Liver (tissue), 9 donors: ENCODE measurements around the gene NR2C1. TPM values are rescaled to one million over a fixed set of nuclear protein-coding genes. Genes with fewer than 3 reads are reported as not detected.

Experiments used
- DNase-seq: peaks from one replicate; pipeline ENCODE4 v3.0.0-alpha.2; 2017; ENCODE audit warnings: low spot score
- H3K27ac ChIP-seq, 2 donors: one replicate each; pipeline ENCODE4 v1.7.0; 2013; ENCODE audit warnings: inconsistent platforms in 2 of 2, low read length in 2 of 2, control low read depth in 1 of 2, low read depth in 1 of 2, mild to moderate bottlenecking in 1 of 2
- H3K27me3 ChIP-seq, 4 donors: one replicate each; pipeline versions ENCODE4 v1.6.1 to v1.7.0; 2013; ENCODE audit warnings: low read length in 3 of 4, inconsistent platforms in 1 of 4, mild to moderate bottlenecking in 1 of 4, moderate library complexity in 1 of 4; ENCODE audit not compliant: control insufficient read depth in 4 of 4, insufficient read depth in 4 of 4
- H3K36me3 ChIP-seq, 4 donors: one replicate each; pipeline versions ENCODE4 v1.6.1 to v1.7.0; 2013; ENCODE audit warnings: low read length in 3 of 4, mild to moderate bottlenecking in 3 of 4, low read depth in 1 of 4, moderate library complexity in 1 of 4; ENCODE audit not compliant: control insufficient read depth in 4 of 4, insufficient read depth in 3 of 4
- H3K4me1 ChIP-seq, 4 donors: one replicate each; pipeline versions ENCODE4 v1.6.1 to v1.7.0; 2013; ENCODE audit warnings: low read length in 3 of 4, mild to moderate bottlenecking in 3 of 4, moderate library complexity in 1 of 4; ENCODE audit not compliant: control insufficient read depth in 4 of 4, insufficient read depth in 4 of 4
- H3K4me3 ChIP-seq, 3 donors: one replicate each; pipeline versions ENCODE4 v1.6.1 to v1.7.0; 2013; ENCODE audit warnings: low read length in 3 of 3, control low read depth in 1 of 3, low read depth in 1 of 3, mild to moderate bottlenecking in 1 of 3
- H3K9ac ChIP-seq, 2 donors: one replicate each; pipeline ENCODE4 v1.7.0; 2013; ENCODE audit warnings: low read length in 2 of 2, mild to moderate bottlenecking in 2 of 2, moderate library complexity in 2 of 2, control low read depth in 1 of 2, low read depth in 1 of 2
- H3K9me3 ChIP-seq, 4 donors: one replicate each; pipeline versions ENCODE4 v1.6.1 to v1.7.0; 2013; ENCODE audit warnings: low read length in 3 of 4; ENCODE audit not compliant: control insufficient read depth in 4 of 4
- EGR1 ChIP-seq, 2 donors: IDR thresholded peaks; 2 replicates each; pipeline ENCODE4 v1.6.1; 2016 to 2018; ENCODE audit warnings: antibody characterized with exemption in 2 of 2, low read depth in 2 of 2
- FOXA1 ChIP-seq: IDR thresholded peaks from 2 replicates; pipeline ENCODE4 v1.6.1; 2016; ENCODE audit warnings: antibody characterized with exemption
- FOXA2 ChIP-seq: IDR thresholded peaks from 2 replicates; pipeline ENCODE4 v1.6.1; 2016; ENCODE audit warnings: antibody characterized with exemption
- GABPA ChIP-seq, 2 donors: IDR thresholded peaks in 1 of 2; conservative IDR thresholded peaks in 1 of 2; 2 replicates each; pipeline ENCODE4 v1.6.1; 2016; ENCODE audit warnings: antibody characterized with exemption in 2 of 2, mild to moderate bottlenecking in 1 of 2, moderate library complexity in 1 of 2
- HNF4A ChIP-seq, 2 donors: conservative IDR thresholded peaks; 2 replicates each; pipeline ENCODE4 v1.6.1; 2016; ENCODE audit warnings: antibody characterized with exemption in 2 of 2, mild to moderate bottlenecking in 2 of 2
- HNF4G ChIP-seq: IDR thresholded peaks from 2 replicates; pipeline ENCODE4 v1.6.1; 2016; ENCODE audit warnings: antibody characterized with exemption
- JUND ChIP-seq, 2 donors: IDR thresholded peaks; 2 replicates each; pipeline ENCODE4 v1.6.1; 2016; ENCODE audit warnings: antibody characterized with exemption in 2 of 2
- NR2F2 ChIP-seq: IDR thresholded peaks from 2 replicates; pipeline ENCODE4 v1.6.1; 2016; ENCODE audit warnings: antibody characterized with exemption
- RAD21 ChIP-seq, 2 donors: IDR thresholded peaks; 2 replicates each; pipeline ENCODE4 v1.6.1; 2016; ENCODE audit warnings: antibody characterized with exemption in 2 of 2, mild to moderate bottlenecking in 2 of 2
- RXRA ChIP-seq, 2 donors: IDR thresholded peaks; 2 replicates each; pipeline ENCODE4 v1.6.1; 2017 to 2018; ENCODE audit warnings: antibody characterized with exemption in 2 of 2, mild to moderate bottlenecking in 1 of 2
- SP1 ChIP-seq: IDR thresholded peaks from 2 replicates; pipeline ENCODE4 v1.6.1; 2018; ENCODE audit warnings: antibody characterized with exemption, mild to moderate bottlenecking
- TAF1 ChIP-seq: conservative IDR thresholded peaks from 2 replicates; pipeline ENCODE4 v1.6.1; 2016; ENCODE audit warnings: antibody characterized with exemption, mild to moderate bottlenecking
- YY1 ChIP-seq: IDR thresholded peaks from 2 replicates; pipeline ENCODE4 v1.6.1; 2016; ENCODE audit warnings: antibody characterized with exemption, mild to moderate bottlenecking
- WGBS: extraction: QIAGEN DNeasy Blood & Tissue Kit; methylation state at CpG from one replicate; pipeline ENCODE4 v1.1.7; 2013; 5-methylcytosine and 5-hydroxymethylcytosine counted together
- polyA plus RNA-seq, 2 donors: library from polyadenylated mRNA; stranded (reverse) in 1 of 2; unstranded in 1 of 2; fragments of 200-250 nt in 1 of 2; fragments of >200 nt in 1 of 2; fragmentation: Nextera tagmentation in 1 of 2; extraction: Ambion mirVana in 1 of 2; gene quantifications; one replicate each; pipeline versions ENCODE4 v1.2.1 to v1.2.3, GENCODE V29; 2013 to 2015
- total RNA-seq, 2 donors: library from RNA; depleted of rRNA; stranded (reverse); fragments of >200 nt; gene quantifications; one replicate each; pipeline ENCODE4 v1.2.3, GENCODE V29; 2014
- TF ChIP-seq, protein P1 (sequence below): IDR thresholded peaks from 2 replicates; pipeline ENCODE4 v1.6.1; 2016; ENCODE audit warnings: antibody characterized with exemption
- TF ChIP-seq, protein P2 (sequence below): fragments of 150-350 bp; IDR thresholded peaks from 2 replicates; pipeline ENCODE4 v1.5.1; 2017; ENCODE audit warnings: improper control_type of control experiment, low read depth, low read length; ENCODE audit not compliant: missing input control
- TF ChIP-seq, protein P3 (sequence below): IDR thresholded peaks from 2 replicates; pipeline ENCODE4 v1.6.1; 2016; ENCODE audit warnings: antibody characterized with exemption, mild to moderate bottlenecking
- TF ChIP-seq, protein P4 (sequence below): IDR thresholded peaks from 2 replicates; pipeline ENCODE4 v1.6.1; 2016; ENCODE audit warnings: antibody characterized with exemption
- TF ChIP-seq, protein P5 (sequence below): IDR thresholded peaks from 2 replicates; pipeline ENCODE4 v1.6.1; 2016; ENCODE audit warnings: antibody characterized with exemption
- donor health status: healthy.
- donor health status: healthy.
- donor health status: healthy.
- donor health status: healthy.
- donor health status: healthy.

NR2C1 gene
- total RNA-seq: 10 to 100 TPM; 16.9 to 25.0 TPM
- polyA plus RNA-seq: 10 to 100 TPM in 1 of 2 donors, 1 to 10 TPM in 1; 8.3 to 32.0 TPM

DNA sequence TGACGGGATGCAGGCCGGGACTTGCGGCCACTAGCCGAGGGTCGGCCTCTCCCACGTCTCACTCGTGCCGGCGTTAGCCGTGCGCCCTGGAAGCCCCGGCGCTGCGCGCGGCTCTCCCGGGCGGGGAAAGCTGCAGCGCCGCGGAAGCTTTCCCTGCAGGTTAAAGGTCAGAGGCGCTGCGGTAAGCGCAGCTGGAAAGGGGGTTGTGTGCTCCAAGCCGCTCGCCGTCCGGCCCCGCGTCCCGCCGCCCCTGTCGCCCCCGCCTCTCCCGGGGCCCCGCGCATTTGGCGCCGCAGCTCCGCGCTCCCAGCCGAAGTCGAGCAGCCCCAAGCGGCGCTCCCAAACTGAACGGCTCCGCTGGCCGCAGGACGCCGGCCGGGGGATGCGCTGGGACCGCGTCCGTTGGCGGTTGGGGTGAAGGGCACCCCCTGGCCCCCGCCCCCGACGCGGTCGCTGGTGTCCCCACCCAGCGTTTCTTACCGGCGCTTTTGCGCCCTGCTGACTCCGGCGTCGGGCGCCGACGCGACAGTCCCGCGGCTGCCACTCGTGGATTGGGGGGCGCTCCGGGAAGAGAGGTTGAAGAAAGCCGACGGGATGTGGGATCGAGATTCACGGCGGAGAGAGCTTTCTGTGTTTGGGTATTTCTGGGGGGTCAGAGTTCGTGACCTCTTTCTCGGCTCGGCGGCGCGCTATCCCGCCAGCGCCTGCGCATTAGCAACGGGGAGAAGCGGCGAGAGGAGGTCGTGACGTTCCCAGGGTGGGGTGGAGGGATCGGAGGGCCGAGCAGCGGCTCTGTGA lies at the start of gene NR2C1:
NR2C1 (minus strand) TSS at position 719 of the 798 bp plus-strand sequence. CDS start 6,234 bp downstream, outside the sequence.
- Histone ChIP-seq H3K36me3 (peaks cover 0 to 5% (median under 1%) of the 10 kb centered on the region in 4 donors), H3K4me1 (peaks cover 3 to 12% (median 6%) of the 10 kb centered on the region in 4 donors), H3K9ac (peak within 1 kb of the TSS; percentile 84 to 92), H3K9me3 (no peaks in the 10 kb centered on the region), H3K27me3 (no peaks in the 10 kb centered on the region), H3K4me3 (peak within 1 kb of the TSS; percentile 82 to 99 (median 82)), H3K27ac (peak within 1 kb of the TSS; percentile 91 to 95)
- under 1% methylated on average over 99 of the region's 99 CpGs for WGBS
- TF ChIP-seq GABPA (IDR thresholded peaks at IDR 0.05 in 1 of 2, conservative IDR thresholded peaks at IDR 0.05 in 1 of 2) (peak in 1 of 2 donors; percentile 64), HNF4A (conservative IDR thresholded peaks at IDR 0.05) (peak in 1 of 2 donors; percentile 26), JUND (IDR thresholded peaks at IDR 0.05) (no peak), EGR1 (IDR thresholded peaks at IDR 0.05; ENCODE audit: low read depth in 2 of 2) (no peak), FOXA2 (peak; percentile 5), RXRA (IDR thresholded peaks at IDR 0.05) (peak; percentile 79), TAF1 (no peak), YY1 (peak; percentile 62), NR2F2 (peak; percentile 97), RAD21 (IDR thresholded peaks at IDR 0.05) (peak in 1 of 2 donors; percentile 58), HNF4G (no peak), SP1 (no peak), FOXA1 (no peak)
- TF ChIP-seq, protein P1, sequence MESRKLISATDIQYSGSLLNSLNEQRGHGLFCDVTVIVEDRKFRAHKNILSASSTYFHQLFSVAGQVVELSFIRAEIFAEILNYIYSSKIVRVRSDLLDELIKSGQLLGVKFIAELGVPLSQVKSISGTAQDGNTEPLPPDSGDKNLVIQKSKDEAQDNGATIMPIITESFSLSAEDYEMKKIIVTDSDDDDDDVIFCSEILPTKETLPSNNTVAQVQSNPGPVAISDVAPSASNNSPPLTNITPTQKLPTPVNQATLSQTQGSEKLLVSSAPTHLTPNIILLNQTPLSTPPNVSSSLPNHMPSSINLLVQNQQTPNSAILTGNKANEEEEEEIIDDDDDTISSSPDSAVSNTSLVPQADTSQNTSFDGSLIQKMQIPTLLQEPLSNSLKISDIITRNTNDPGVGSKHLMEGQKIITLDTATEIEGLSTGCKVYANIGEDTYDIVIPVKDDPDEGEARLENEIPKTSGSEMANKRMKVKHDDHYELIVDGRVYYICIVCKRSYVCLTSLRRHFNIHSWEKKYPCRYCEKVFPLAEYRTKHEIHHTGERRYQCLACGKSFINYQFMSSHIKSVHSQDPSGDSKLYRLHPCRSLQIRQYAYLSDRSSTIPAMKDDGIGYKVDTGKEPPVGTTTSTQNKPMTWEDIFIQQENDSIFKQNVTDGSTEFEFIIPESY: peak; percentile 84
- TF ChIP-seq, protein P2, sequence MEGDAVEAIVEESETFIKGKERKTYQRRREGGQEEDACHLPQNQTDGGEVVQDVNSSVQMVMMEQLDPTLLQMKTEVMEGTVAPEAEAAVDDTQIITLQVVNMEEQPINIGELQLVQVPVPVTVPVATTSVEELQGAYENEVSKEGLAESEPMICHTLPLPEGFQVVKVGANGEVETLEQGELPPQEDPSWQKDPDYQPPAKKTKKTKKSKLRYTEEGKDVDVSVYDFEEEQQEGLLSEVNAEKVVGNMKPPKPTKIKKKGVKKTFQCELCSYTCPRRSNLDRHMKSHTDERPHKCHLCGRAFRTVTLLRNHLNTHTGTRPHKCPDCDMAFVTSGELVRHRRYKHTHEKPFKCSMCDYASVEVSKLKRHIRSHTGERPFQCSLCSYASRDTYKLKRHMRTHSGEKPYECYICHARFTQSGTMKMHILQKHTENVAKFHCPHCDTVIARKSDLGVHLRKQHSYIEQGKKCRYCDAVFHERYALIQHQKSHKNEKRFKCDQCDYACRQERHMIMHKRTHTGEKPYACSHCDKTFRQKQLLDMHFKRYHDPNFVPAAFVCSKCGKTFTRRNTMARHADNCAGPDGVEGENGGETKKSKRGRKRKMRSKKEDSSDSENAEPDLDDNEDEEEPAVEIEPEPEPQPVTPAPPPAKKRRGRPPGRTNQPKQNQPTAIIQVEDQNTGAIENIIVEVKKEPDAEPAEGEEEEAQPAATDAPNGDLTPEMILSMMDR: no peak
- TF ChIP-seq, protein P3, sequence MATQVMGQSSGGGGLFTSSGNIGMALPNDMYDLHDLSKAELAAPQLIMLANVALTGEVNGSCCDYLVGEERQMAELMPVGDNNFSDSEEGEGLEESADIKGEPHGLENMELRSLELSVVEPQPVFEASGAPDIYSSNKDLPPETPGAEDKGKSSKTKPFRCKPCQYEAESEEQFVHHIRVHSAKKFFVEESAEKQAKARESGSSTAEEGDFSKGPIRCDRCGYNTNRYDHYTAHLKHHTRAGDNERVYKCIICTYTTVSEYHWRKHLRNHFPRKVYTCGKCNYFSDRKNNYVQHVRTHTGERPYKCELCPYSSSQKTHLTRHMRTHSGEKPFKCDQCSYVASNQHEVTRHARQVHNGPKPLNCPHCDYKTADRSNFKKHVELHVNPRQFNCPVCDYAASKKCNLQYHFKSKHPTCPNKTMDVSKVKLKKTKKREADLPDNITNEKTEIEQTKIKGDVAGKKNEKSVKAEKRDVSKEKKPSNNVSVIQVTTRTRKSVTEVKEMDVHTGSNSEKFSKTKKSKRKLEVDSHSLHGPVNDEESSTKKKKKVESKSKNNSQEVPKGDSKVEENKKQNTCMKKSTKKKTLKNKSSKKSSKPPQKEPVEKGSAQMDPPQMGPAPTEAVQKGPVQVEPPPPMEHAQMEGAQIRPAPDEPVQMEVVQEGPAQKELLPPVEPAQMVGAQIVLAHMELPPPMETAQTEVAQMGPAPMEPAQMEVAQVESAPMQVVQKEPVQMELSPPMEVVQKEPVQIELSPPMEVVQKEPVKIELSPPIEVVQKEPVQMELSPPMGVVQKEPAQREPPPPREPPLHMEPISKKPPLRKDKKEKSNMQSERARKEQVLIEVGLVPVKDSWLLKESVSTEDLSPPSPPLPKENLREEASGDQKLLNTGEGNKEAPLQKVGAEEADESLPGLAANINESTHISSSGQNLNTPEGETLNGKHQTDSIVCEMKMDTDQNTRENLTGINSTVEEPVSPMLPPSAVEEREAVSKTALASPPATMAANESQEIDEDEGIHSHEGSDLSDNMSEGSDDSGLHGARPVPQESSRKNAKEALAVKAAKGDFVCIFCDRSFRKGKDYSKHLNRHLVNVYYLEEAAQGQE: peak; percentile 52
- TF ChIP-seq, protein P4, sequence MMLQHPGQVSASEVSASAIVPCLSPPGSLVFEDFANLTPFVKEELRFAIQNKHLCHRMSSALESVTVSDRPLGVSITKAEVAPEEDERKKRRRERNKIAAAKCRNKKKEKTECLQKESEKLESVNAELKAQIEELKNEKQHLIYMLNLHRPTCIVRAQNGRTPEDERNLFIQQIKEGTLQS: no peak
- TF ChIP-seq, protein P5, sequence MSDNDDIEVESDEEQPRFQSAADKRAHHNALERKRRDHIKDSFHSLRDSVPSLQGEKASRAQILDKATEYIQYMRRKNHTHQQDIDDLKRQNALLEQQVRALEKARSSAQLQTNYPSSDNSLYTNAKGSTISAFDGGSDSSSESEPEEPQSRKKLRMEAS: peak; percentile 65
- DNase-seq: peak; percentile 87
